ENCODE data around the gene ACTR6. TPM values are rescaled to one million over a fixed set of nuclear protein-coding genes. Genes with fewer than 3 reads are reported as not detected.

The ACTR6 gene
- polyA plus RNA-seq, 1 donor (not counting 4 experiments of a cell fraction or from before 2014, with no cell fraction given) = 33.1 TPM

GRCh38 chr12:100156731-100157426, 43.7 kb upstream of the ACTR6 start:
- TF ChIP-seq CTCF (optimal IDR thresholded peaks at IDR 0.05 in 1 of 3, IDR thresholded peaks at IDR 0.05 in 1 of 3, conservative IDR thresholded peaks at IDR 0.05 in 1 of 3; ENCODE audit: extremely low read depth in 1 of 3, insufficient read depth in 2 of 3, low read length in 3 of 3) (no peak), EZH2 (IDR thresholded peaks at IDR 0.05; ENCODE audit: low read length) (no peak)
- Histone ChIP-seq H3K9me3 (ENCODE audit: control insufficient read depth, low read depth, low read length) (no peaks in the 10 kb centered on the region), H4K20me1 (ENCODE audit: control insufficient read depth, extremely low read depth, insufficient read depth, low read length) (no peaks in the 10 kb centered on the region), H3K4me2 (ENCODE audit: control insufficient read depth, extremely low read depth, insufficient read depth, low read depth, low read length) (no peak overlapping the region), H2AFZ (ENCODE audit: control insufficient read depth, low read length) (no peak overlapping the region), H3K27me3 (ENCODE audit: control insufficient read depth, extremely low read depth, insufficient read depth, low read length) (no peaks in the 10 kb centered on the region), H3K4me1 (ENCODE audit: control insufficient read depth, extremely low read depth, insufficient read depth, low read length) (no peaks in the 10 kb centered on the region), H3K79me2 (ENCODE audit: control insufficient read depth, insufficient read depth, low read length) (no peaks in the 10 kb centered on the region), H3K9ac (ENCODE audit: control insufficient read depth, extremely low read depth, insufficient read depth, low read length) (no peak overlapping the region), H3K9me1 (ENCODE audit: control insufficient read depth, extremely low read depth, insufficient read depth, low read length) (no peaks in the 10 kb centered on the region), H3K36me3 (ENCODE audit: control insufficient read depth in 2 of 2, extremely low read depth in 1 of 2, insufficient read depth in 2 of 2, low read length in 2 of 2) (no peaks in the 10 kb centered on the region), H3K27ac (ENCODE audit: control insufficient read depth, insufficient read depth, low read length) (no peak overlapping the region), H3K4me3 (ENCODE audit: control insufficient read depth in 2 of 3, extremely low read depth in 1 of 3, insufficient read depth in 2 of 3, low read depth in 1 of 3, low read length in 3 of 3) (no peak overlapping the region)
- DNase-seq (ENCODE audit: low read depth, low spot score) (no peak), FAIRE-seq (no peak)
- dilution Hi-C loops (cut with MboI; ENCODE audit: extremely low pct_ligation_motif_present, low sequenced_read_pairs) = no loop called here

- Histone ChIP-seq H3K9ac (ENCODE audit: control insufficient read depth, extremely low read depth, insufficient read depth, low read length) (no peak overlapping the region), H3K9me1 (ENCODE audit: control insufficient read depth, extremely low read depth, insufficient read depth, low read length) (no peaks in the 10 kb centered on the region), H3K27me3 (ENCODE audit: control insufficient read depth, extremely low read depth, insufficient read depth, low read length) (no peaks in the 10 kb centered on the region), H3K9me3 (ENCODE audit: control insufficient read depth, low read depth, low read length) (no peaks in the 10 kb centered on the region), H3K4me2 (ENCODE audit: control insufficient read depth, extremely low read depth, insufficient read depth, low read depth, low read length) (no peak overlapping the region), H3K36me3 (ENCODE audit: control insufficient read depth in 2 of 2, extremely low read depth in 1 of 2, insufficient read depth in 2 of 2, low read length in 2 of 2) (no peaks in the 10 kb centered on the region), H2AFZ (ENCODE audit: control insufficient read depth, low read length) (no peak overlapping the region), H4K20me1 (ENCODE audit: control insufficient read depth, extremely low read depth, insufficient read depth, low read length) (no peaks in the 10 kb centered on the region), H3K27ac (ENCODE audit: control insufficient read depth, insufficient read depth, low read length) (no peak overlapping the region), H3K4me1 (ENCODE audit: control insufficient read depth, extremely low read depth, insufficient read depth, low read length) (no peaks in the 10 kb centered on the region), H3K4me3 (ENCODE audit: control insufficient read depth in 2 of 3, extremely low read depth in 1 of 3, insufficient read depth in 2 of 3, low read depth in 1 of 3, low read length in 3 of 3) (no peak overlapping the region), H3K79me2 (ENCODE audit: control insufficient read depth, insufficient read depth, low read length) (no peaks in the 10 kb centered on the region)
- DNase-seq (ENCODE audit: low read depth, low spot score) (no peak), FAIRE-seq (no peak)
- TF ChIP-seq CTCF (optimal IDR thresholded peaks at IDR 0.05 in 1 of 3, IDR thresholded peaks at IDR 0.05 in 1 of 3, conservative IDR thresholded peaks at IDR 0.05 in 1 of 3; ENCODE audit: extremely low read depth in 1 of 3, insufficient read depth in 2 of 3, low read length in 3 of 3) (no peak), EZH2 (IDR thresholded peaks at IDR 0.05; ENCODE audit: low read length) (no peak)
- dilution Hi-C loops (cut with MboI; ENCODE audit: extremely low pct_ligation_motif_present, low sequenced_read_pairs) = no loop called here
Observed at GRCh38 chr12:100157427-100157821, 43.2 kb upstream of the ACTR6 start.
